Daoy (cell line): ENCODE data around the gene PCDHA6. TPM values are rescaled to one million over a fixed set of nuclear protein-coding genes. Genes with fewer than 3 reads are reported as not detected.
"Not testable (repeated sequence)": the region's sequence is repeated elsewhere in the genome, so short reads cannot be mapped to it uniquely, and the experiment has no call there.

Source experiments
- DNase-seq: peaks from one replicate; pipeline ENCODE4 v3.0.0-alpha.2; 2015; ENCODE audit warnings: low read depth
- total RNA-seq: library from RNA; depleted of rRNA; stranded (reverse); fragments of >200 nt; shearing (Covaris generic); gene quantifications from 2 replicates; pipeline ENCODE4 v1.2.3, GENCODE V29; 2014; rRNA removed

The PCDHA6 gene
- total RNA-seq, result 5.4 and 7.0 TPM in 2 replicates

DNA sequence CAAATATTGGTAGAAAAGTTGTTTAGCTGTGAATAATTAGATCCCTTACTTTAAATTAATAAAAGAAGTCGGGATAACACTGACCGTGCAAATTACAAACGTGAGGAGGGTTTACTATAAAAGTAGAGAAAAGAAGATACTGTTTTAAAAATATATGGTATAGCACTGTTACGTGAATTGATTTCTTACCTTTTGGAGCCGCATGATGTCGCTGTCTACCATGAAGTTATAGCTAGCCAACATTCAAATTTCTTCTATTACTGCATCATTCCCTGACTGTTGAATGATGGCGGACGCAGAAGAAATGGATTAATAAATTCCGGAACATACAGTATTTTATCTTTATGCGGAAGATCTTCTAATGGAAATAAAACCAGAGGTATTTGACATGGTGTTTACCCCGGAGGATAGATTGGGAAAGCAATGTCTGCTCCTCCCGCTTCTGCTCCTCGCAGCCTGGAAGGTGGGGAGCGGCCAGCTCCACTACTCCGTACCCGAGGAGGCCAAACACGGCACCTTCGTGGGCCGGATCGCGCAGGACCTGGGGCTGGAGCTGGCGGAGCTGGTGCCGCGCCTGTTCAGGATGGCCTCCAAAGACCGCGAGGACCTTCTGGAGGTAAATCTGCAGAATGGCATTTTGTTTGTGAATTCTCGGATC is at the start of gene PCDHA6:
Gene PCDHA6 (plus strand): TSS at position 257 of the 658 bp plus-strand sequence. CDS start 132 bp downstream, at position 389.
- DNase-seq, result peak; percentile 48

- DNase-seq, result no peak
Observed at GRCh38 chr5:140780512-140780911, 47.2 kb upstream of the PCDHA6 start.

- peak; percentile 40 for DNase-seq
Observed at GRCh38 chr5:140785905-140786686, 41.7 kb upstream of the PCDHA6 start, which contains the start of gene PCDHA1. PCDHA1 (plus strand) TSS chr5:140786140.

GRCh38 chr5:140787422-140787821 is 40.3 kb upstream of the PCDHA6 start:
- DNase-seq, result not testable (repeated sequence)

- not testable (repeated sequence) for DNase-seq
Observed at GRCh38 chr5:140787849-140788504, 39.8 kb upstream of the PCDHA6 start.

GRCh38 chr5:140791089-140791488 is 36.7 kb upstream of the PCDHA6 start:
- no peak for DNase-seq

DNA sequence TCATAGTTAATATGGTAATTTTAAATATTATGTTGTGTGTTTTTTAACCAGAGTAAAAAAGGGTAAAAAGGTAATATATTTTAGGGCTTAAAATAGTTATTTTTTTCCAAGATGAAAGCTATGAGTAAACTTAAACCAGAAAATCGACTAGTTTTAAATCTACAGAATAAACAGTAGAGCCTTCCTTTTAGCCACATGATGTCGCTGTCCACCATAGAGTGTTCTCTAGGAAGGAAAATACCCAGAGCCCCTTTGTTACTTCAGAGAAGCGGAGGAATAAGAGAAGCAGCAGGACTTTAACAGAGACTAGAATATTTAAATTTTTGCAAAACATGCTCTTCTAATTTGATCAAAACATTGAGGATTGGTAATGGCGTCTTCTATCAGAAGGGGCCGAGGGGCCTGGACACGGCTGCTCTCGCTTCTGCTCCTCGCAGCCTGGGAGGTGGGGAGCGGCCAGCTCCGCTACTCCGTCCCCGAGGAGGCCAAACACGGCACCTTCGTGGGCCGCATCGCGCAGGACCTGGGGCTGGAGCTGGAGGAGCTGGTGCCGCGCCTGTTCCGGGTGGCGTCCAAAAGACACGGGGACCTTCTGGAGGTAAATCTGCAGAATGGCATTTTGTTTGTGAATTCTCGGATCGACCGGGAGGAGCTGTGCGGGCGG is 33.0 kb upstream of the PCDHA6 start, which contains the start of gene PCDHA2:
Gene PCDHA2 (plus strand): TSS at position 258 of the 664 bp plus-strand sequence.
- DNase-seq, result peak; percentile 57

GRCh38 chr5:140795259-140795641 is 32.5 kb upstream of the PCDHA6 start:
- peak; percentile 35 for DNase-seq

- DNase-seq, result not testable (repeated sequence)
Observed at GRCh38 chr5:140796072-140796717, 31.6 kb upstream of the PCDHA6 start.

GRCh38 chr5:140796718-140797095 is 31.1 kb upstream of the PCDHA6 start:
- DNase-seq, result no peak

DNA sequence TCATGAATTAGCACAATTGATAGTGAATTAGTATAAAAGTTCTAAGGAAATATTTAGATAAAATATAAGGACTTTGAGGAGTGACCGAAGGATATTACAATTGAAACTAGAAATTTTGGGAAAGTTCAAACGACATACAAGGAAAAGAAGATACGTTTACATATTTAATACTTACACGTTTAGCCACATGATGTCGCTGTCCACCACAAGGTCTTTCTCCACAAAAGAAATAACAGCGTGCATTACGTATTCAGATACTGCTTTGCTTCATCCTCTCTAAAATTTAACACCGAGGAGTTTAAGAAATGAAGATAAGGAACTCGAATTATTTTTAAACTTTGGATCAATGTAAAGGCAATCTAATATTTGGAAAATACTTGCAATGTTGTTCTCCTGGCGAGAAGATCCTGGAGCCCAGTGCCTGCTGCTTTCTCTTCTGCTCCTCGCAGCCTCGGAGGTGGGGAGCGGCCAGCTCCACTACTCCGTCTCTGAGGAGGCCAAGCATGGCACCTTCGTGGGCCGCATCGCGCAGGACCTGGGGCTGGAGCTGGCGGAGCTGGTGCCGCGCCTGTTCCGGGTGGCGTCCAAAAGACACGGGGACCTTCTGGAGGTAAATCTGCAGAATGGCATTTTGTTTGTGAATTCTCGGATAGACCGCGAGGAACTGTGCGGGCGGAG is 26.8 kb upstream of the PCDHA6 start, which contains the start of gene PCDHA3:
Gene PCDHA3 (plus strand): TSS at position 242 of the 678 bp plus-strand sequence.
- DNase-seq, result peak; percentile 33

- no peak for DNase-seq
Observed at GRCh38 chr5:140801494-140801841, 26.3 kb upstream of the PCDHA6 start.

- DNase-seq, result not testable (repeated sequence)
Observed at GRCh38 chr5:140802381-140802780, 25.4 kb upstream of the PCDHA6 start.

DNA sequence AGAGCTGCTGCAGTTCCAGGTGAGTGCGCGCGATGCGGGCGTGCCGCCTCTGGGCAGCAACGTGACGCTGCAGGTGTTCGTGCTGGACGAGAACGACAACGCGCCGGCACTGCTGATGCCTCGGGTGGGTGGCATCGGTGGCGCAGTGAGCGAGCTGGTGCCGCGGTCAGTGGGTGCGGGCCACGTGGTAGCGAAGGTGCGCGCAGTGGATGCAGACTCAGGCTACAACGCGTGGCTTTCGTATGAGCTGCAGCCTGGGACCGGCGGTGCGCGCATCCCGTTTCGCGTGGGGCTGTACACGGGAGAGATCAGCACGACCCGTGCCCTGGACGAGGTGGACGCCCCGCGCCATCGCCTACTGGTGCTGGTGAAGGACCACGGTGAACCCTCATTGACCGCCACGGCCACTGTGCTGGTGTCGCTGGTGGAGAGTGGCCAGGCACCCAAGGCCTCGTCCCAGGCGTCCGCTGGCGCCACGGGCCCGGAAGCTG is 24.9 kb upstream of the PCDHA6 start:
- DNase-seq, result no peak

DNA sequence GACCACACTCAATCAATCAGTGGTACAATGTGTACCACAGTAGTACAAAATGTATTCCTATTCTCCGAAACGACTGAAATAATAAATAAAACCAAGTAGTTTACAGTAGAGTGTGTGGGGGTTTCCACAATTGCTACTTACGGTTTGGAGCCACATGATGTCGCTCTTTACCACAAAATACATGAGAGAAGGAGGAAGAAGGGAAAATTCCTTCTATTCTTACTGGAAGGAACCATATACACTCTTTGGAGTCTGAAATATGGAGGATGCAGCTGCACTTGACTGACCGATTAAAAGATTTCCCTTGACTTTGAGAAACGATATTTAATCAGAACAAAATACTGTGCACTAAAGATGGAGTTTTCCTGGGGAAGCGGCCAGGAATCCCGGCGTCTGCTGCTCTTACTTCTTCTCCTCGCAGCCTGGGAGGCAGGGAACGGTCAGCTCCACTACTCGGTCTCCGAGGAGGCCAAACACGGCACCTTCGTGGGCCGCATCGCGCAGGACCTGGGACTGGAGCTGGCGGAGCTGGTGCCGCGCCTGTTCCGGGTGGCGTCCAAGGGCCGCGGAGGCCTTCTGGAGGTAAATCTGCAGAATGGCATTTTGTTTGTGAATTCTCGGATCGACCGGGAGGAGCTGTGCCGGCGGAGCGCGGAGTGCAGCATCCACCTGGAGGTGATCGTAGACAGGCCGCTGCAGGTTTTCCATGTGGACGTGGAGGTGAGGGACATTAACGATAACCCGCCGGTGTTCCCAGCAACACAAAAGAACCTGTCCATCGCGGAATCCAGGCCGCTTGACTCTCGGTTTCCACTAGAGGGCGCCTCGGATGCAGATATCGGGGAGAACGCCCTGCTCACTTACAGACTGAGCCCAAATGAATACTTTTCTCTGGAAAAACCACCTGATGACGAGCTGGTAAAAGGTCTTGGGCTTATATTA is 20.7 kb upstream of the PCDHA6 start, which contains the start of gene PCDHA4:
Gene PCDHA4 (plus strand): TSS at position 235 of the 942 bp plus-strand sequence.
- DNase-seq, result peak; percentile 76

GRCh38 chr5:140808241-140808888 is 19.4 kb upstream of the PCDHA6 start:
- DNase-seq, result not testable (repeated sequence)

GRCh38 chr5:140808889-140809291 is 18.9 kb upstream of the PCDHA6 start:
- no peak for DNase-seq

GRCh38 chr5:140821375-140822280 is 6.1 kb upstream of the PCDHA6 start, which contains the start of gene PCDHA5:
PCDHA5 (plus strand) TSS chr5:140821613.
- DNase-seq, result no peak
